HTR-8/SVneo (cell line): ENCODE measurements around the gene RAB26.
A peak's percentile ranks its signal among the peaks of the same experiment; 100 is the strongest.
"Not testable (repeated sequence)": the region's sequence is repeated elsewhere in the genome, so short reads cannot be mapped to it uniquely, and the experiment has no call there.

Source experiments
- DNase-seq: peaks from one replicate; pipeline ENCODE4 v3.0.0; 2011; ENCODE audit warnings: low spot score, mixed read lengths; ENCODE audit not compliant: insufficient read length
- FAIRE-seq: peaks from 2 replicates; lab custom pipeline; 2011; peaks lifted over from hg19 to GRCh38; lab: Jason Lieb, UNC

Gene RAB26

DNA sequence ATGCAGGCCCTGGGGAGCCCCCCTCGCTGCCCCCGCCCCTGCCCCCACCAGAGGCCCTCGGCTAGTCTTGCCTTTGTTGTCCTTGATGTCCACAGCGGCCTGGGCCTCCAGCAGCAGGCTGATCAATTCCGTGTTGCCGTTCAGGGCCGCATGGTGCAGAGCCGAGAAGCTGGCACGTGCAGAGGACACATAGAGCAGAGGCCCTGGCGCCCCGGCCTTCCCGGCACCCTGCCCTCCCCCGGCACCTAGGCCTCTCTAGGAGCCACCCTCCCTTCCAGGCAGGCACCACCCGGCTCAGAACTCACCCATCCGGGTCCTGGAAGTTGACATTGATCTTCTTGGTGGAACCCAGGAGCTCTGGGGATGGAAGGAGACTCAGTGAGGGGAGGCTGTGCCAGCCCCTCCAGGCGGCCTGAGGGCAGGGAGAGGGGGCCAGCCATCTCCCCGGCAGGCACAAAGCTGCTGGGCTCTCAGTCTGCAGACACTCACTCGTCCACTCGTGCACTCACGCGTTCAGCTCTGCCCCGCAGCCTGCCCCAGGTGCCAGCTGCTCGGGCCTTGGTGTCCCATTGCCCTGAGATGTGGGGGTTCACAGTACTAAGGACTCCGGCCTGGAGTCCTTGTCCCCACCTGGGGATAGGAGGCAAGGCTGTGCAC is 41.7 kb downstream of the RAB26 start:
- DNase-seq, result no peak
- FAIRE-seq, result no peak

DNA sequence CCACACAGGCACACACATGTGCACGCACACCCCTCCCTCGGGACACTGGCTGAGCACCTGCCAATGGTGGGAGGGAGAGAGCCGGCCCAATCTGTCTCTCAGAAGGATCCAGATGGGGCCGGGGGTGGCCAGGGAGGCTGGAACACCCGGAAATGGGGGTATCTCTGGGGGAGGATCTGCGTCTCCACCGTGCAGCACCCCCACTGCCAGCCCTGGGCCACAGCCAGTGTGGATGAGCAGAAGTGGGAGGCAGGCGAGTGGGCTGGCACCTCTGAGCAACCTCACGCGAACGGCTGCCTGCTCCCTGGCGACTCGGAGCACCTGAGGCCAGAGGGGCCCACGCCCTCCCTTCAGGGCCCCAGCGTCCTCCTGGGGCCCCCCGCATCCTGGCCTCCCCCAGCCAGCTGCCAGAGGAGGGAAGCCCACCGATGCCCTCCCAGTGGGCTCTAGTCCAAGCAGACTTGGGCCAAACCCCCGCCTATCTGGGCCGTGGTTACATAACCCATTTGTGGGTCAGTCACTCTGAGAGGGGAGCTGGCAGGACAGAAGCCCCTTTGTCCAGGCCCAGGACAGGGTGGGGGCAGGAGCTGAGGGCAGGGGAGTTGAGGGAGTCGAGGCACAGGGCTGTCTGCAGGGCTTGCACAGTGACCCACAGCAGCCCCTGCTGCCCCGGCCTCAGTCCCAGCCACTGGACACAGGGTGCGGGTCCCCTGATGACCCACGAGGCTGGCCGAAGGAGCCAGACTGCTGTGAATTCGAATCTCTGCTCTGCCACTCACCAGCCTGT is 42.4 kb downstream of the RAB26 start:
- DNase-seq (no peak), FAIRE-seq (no peak)

DNA sequence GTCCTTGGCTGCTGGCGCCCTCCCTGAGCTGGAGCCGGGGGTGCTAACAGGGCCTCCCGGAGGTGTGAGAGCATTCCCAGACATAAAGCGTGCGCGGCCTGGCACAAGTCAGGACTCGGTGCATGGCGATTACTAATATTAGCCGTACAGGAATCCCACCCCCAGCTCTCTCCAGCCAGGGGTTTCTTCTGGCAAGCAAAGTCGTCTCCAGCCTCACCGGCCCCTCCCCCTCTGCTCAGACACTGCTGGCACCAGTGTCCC is 43.0 kb downstream of the RAB26 start:
- DNase-seq (no peak), FAIRE-seq (no peak)

DNA sequence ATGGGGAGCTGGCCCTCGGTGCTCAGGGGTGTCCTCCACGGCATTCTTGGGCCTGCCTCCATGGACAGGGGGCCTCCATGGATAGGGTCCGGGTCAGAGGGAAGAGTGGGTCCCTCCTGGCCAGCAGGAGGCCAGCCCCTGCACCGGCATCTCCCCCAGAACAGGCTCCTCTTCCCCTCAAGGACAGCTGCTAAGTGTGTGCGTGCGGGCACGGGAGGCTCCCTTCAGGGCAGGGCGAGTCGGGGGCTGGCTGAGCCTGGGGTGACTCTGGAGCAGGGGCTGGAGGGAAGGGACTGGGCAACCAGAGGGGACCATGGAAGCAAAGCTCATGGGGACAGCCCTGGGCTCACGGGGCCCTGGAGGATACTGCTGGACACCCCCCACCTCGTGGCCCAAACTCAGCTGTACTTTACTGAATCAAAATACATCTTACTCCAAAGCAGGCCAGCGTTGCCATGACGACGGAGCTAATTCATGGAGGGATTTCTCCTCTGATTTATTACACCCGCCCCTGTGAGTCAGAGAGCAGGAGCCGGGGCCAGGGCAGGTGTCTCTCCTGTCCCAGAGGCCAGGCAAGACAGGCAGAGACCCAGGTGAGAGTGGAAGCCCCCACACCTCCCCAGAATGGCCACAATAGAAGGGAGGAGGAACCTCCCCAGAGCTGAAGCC is 45.9 kb downstream of the RAB26 start:
- FAIRE-seq (no peak), DNase-seq (peak; percentile 45)

DNA sequence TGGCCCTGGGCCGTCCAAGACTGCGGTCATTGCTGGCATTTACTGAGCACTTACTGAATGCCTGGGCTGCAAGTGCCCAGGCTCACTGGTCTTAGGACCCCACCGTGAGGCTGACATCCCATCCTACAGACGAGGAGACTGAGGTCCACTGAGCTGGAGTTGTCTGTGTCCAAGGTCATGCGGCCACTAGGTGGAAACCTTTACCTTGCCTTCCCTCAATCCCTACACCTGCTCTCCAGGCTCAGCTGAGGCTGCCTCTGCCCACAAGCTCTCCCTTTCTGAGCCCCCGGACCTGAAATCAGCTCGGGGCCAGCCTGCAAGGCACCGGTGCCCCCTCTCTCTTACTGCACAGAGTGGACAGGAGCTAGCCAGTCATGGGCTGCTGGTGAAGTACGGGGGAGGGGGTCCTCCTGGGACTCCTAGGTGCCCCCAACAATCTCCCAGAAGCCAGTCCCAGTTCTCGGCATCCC is 46.5 kb downstream of the RAB26 start:
- peak; percentile 65 for DNase-seq
- FAIRE-seq, result no peak

DNA sequence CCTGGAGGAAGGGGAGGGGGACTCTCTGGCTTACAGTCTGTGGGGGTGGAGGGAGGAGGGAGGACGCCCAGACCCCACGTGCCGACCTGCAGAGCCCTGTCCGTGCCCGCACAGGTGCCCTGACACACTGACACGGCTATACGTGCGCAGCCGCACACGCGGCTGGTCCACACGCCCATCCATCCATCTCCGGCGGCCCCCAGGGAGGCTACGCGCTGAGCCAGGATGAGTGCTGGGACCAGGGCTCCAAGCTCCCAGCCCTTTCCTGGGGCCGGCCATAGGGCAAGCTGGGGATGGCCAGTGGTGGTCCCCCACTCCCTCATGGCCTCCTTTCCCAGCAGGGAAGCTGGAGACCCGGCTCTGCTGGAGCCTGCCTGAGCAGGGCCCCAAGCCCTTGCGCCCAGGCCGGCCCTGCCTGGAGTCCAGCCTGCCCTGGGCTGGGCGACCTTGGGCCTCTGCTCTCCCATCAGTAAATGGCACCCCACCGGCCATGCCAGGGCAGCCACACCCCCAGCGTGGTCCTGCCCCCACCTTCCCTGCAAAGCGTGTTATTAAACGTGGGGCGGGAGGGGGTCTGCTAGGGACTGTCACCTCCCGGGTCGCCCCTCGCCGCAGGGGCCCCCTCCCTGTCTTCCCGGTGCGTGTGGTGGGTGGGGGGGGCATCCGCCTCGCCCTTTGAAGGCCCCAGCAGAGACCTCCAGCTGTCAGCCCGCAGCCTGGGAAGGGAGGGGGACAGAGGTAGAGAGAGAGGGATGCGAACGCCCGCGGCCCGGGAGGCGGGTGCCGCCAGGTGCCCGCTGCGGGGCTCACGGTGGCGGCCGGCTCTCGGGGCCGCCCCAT is 47.1 kb downstream of the RAB26 start:
- FAIRE-seq, result no peak
- DNase-seq, result no peak

DNA sequence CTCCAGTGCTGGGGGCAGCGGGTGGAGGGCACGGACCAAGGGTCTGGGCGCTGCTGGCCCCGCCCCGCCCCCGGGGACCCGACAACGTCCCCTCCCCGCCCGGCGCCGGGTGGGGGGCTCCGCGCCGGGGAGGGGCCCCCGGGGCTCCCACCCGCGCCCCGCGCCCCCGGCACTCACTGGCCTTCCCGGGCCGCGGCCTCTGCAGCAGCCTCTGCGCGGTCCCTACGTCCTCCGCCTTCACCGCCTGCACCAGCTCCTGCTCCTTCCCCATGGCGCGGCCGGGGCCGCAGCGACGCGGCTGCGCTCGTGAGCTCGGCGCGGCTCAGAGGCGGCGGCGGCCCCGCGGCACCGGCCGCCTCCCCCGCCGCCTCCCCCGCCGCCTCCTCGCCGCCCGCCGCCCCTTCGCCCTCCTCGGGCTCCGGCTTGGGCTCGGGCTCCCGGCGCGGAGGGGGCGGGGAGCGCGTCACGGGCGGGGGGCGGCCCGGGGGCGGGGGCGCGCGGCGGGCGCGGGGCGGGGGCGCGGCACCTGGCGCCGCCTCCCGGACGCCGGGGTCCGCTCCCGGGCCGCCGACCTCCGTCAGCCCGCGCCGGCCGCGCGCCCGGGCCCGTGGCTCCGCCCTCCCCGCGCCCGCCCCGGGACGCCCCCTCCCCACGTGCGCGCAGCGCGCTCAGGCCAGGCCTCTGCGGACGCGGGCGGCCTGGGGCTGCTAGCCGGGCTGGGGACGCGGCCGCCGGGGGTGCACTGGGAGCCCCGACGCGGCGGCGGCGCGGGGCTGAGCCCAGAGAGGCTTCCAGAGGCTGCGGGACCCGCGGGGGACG is 47.9 kb downstream of the RAB26 start, which contains the start of gene CASKIN1:
CASKIN1 (minus strand) TSS at position 444 of the 819 bp plus-strand sequence; CDS start at position 271, 173 bp downstream.
- DNase-seq (no peak), FAIRE-seq (no peak)

DNA sequence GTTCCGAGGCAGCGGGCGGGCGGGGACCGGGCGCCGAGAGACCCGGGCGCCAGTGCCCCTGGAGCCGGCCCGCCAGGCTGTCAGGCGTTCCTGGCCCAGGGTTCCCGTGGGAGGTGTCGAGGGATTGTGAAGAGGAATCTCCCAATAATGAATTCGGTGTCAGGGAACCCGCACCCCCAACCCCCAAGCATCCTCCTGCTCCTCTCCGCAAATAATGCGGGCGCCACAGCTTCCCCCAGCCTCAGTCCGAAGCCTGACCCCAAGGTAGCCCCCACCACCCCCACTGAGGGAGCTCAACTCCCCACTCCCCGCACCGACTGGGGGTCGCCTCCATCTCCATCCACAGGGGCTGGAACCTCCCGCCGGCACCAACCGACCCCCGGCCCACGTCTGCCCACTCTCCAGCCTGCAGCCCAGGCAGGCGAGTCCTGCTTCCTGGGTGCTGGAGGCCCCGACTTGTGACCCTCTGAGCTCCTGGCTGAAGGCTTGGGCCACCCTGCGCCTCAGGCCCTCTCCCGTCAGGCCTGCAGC is 48.6 kb downstream of the RAB26 start:
- FAIRE-seq (no peak), DNase-seq (no peak)

DNA sequence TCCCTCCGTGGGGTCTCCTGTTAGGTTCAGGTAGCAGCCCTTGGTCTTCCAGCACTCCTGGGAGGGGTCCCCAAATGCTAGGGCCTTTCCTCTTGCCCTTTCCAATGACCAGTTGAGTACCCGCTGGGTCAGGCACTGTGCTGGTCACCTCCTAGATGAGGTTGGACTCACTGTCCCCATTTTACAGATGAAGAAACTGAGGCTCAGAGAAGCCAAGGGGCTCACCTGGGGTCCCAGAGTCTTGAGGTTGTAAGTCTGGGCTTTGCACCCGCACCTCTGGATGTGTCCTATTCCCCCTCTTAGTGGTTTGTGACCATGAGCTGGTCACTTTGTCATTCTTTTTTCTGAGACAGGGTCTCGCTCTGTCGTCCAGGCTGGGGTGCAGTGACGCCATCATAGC is 49.3 kb downstream of the RAB26 start:
- no peak for DNase-seq

DNA sequence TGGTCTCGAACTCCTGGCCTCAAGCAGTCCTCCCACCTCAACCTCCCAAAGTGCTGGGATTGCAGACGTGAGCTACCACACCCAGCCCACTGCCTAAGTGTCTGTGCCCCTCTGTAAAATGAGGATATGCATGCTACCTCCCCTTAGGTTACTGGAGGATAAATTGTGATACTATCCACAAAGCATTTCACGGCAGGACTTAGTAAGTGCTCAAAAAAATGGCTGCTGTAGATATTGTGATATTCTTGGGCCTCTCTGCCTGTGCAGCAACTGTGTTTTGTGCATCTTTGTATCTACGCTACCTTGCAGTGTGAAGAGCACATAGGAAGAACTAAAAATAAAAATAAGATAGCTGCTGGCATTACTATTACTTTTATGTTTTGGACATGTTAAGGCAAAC is 49.9 kb downstream of the RAB26 start:
- FAIRE-seq (no peak), DNase-seq (no peak)

More for the DNA sequence above, 49.3 kb downstream of the RAB26 start:
- FAIRE-seq, result no peak

DNA sequence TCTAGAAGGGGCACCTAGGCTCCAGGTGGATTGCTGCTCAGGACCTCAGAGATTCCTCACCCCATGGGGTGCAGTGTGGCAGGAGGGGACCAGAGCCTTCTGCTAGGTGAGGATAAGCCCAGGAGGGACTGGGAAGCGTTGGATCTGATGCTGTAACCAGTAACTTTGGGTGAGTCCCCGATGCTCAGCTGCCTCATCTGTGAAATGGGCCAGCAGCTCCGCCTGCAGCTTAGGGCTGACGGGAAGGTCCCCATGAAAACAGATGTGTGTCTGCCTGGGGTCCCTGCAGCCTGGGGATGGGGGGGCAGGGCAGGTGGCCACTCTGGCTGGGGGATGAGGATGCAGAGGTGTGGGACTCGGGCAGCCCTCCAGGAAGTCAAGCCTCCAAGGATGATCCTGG is 50.7 kb downstream of the RAB26 start:
- FAIRE-seq (no peak), DNase-seq (no peak)

DNA sequence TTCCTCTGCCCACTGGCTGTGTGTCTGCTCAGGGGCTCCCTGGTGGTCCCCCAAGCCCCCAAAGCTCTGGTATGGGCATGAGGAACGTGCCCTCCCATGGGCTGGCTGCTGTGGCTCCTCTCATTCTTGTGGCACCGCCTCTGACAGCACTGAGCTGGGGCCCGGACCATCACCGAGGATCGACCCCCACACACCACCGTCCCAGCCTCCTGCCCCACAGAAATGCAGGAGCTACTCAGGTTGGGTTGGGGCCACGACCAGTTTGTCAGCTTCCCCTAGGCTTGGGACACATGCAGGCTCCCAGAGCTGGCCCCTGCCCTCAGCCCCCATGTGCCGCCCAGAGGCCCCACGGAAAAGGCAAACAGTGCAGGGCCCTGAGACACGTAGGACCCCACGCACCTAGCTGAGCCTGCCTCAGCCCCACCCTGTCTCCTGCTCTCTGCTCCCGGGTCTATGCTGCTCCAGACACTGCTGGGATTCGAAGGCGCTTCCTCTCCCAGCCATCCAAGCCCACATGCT is 51.3 kb downstream of the RAB26 start:
- DNase-seq (no peak), FAIRE-seq (no peak)

DNA sequence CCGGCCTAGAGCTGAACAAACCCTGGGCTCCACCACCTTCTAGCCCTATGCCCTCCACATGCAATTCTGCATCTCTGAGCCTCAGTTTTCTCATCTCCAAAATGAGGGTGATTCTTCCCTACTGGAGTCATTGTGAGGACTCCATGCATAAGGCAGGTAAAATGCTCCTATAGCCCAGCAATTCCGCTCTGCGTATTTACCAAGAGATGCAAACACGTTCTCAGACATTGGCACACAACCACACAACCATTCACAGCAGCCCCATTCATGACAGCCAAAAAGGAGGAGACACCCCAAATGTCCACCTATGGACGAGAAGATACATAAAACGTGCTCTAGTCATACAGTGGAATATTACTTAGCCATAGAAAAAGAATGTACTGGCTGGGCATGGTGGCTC is 51.9 kb downstream of the RAB26 start:
- FAIRE-seq, result no peak
- DNase-seq, result no peak

DNA sequence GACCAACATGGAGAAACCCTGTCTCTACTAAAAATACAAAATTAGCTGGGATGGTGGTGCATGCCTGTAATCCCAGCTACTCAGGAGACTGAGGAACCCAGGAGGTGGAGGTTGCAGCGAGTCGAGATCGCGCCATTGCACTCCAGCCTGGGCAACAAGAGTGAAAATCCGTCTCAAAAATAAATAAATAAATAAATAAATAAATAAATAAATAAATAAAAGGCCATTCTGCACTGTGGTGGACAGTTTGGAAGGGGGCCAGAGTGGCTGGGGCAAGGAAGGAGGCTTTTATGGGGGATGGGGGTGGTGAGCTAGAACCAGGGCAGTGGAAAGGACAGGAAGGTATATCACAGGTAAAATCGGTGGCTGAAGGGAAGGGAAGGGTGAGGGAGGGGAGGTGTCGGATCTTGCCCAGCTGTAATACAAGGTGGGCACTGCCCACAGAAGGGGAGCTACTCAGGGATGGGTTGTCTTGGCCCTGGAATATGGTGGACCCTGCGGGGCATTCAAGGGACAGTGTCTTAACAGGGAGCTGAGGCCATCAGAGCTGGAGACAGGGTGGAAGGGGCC is 54.8 kb downstream of the RAB26 start:
- not testable (repeated sequence) for FAIRE-seq, DNase-seq
